GM18519 (cell line): ENCODE measurements around the gene CSNK2A1.
"Not testable (repeated sequence)": the region's sequence is repeated elsewhere in the genome, so short reads cannot be mapped to it uniquely, and the experiment has no call there.

Experiments used
- ATAC-seq: cut with Tn5 transposase; IDR thresholded peaks from one replicate; pipeline ENCODE4 v1.9.1; 2021; ENCODE audit warnings: mild to moderate bottlenecking, moderate library complexity; ENCODE audit not compliant: unreplicated experiment, low FRiP score

CSNK2A1 gene

DNA sequence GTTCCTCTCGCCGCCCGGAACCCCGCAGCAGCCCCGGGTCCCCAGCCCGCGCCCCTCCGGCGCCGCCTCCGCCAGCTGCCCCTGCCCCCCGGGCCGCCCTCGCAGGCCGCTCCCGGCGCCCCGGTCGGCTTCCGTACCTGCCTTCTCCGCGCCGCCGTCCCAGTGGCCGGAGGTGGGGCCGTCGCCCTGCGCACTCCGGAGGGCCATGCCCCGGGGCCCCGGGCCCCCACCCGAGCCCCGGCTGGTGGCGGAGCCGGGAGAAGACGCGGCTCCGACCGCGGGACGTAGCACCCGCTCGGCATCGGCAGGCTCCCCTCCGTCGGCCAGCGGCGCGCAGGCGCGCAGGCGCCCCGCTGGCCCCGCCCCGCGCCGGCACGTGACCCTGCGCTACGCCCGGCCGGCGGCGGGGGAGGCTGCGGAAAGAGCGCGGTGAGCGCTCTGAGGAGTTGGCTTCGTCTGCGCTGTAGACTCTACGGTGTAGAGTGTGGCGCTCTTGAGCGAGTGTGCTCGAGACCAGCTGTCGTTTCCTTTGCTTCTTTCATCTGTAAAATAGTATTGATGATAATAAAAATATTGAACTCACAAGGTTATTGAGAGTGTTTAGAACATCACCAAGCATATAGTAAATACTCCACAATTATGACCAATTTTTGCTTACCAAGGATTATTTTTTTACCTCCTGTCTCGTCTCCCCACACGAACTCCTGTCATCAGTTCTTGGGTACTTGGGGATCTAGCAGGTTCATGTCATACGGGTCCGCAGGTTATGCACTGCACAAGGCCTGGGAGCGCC is 81.2 kb downstream of the CSNK2A1 start, which contains the start of gene TBC1D20:
TSS of gene TBC1D20 (minus strand) at position 335 of the 793 bp plus-strand sequence. CDS start at position 207, 128 bp downstream.
- peak; percentile 87 for ATAC-seq

DNA sequence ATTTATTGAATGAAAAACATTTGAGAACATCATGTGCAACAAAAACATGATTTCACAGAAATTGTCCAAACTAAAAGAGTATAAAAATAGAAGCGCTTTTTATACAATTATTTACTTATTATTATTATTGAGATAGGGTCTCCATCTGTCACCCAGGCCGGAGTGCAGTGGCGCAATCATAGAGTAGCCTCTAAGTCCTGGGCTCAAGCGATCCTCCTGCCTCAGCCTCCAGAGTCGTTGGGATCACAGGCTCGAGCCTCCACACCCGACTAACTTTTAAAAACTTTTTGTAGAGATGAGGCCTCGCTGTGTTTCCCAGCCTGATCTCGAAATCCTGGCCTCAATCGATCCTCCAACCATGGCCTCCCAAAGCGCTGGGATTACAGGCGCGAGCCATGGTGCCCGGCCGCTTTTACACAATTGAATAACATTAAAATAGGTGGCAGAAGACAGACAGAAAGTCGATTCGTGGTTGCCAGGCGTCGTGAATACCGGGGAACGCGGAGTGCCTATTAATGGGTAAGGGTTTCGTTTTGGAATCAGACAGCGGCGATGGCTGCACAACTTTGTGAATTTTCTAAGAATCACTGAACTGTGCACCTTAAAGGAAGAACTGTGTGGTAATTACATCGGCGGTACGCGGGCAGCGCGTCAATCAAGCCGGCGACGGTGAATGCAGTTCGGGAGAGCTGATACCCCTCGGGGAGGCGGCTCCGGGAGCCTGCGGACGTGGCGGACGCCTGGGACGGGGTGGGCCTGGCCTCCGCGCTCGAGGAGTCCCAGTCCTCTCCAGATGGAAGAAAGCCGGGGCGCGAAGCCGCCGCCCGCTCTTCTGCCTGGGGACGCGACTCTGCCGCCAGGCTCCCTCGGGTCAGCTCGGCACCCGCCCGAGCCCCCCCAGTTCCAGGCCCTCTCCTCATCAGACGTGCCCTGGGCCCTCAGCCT is 82.1 kb downstream of the CSNK2A1 start:
- ATAC-seq, result peak; percentile 14

DNA sequence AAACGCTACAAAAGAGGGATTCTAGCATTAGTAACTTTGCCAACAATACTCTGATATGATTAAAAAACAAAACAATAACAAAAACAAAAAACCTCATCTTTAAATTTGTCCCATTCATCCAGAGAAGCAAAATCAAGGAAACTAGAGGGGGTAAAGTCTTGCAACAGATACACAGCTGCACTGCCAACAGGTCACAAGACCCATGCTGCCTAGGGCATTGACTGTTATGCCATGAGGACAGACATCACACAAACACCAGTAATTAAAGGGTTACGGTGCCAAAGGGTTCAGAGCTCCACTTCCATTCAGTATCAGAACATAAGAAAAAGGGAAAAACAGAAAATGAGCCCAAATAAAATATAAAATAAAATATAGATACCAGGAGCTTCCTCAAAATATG is 82.9 kb downstream of the CSNK2A1 start:
- ATAC-seq, result no peak

DNA sequence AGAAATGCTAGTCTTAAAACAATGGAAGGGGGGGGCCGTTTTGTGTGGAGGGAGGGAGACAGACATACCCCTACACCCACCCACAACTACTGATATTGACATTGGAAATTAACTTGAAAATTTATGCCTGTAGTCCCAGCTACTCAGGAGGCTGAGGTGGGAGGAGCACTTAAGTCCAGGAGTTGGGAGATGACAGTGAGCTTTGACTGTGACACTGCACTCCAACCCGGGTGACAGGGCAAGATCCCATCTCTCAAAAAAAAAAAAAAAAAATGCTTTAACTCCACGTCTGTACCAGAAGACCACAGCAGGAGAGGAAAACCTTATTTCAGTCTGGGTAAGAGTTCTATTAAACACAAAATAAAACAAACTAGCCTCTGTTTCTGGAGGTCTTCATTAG is 83.4 kb downstream of the CSNK2A1 start:
- ATAC-seq, result no peak

DNA sequence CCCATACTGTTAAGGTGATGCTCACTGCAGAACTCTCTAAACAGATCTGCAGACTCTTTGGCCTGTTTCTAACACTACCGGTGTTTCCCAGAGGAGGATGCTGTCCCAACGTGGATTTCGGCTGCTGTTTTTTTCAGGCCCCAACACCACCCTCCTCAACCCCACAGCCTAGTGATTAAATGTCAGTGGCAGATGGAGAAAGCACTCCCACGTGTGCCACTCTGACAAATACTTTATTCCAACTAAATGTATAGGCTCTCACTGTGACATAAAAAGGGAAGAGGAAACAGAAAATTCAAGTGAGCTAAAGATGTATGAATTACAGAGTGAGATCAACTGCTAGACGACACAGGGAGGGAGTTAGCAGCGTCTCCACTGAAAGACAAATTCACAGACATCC is 84.8 kb downstream of the CSNK2A1 start:
- ATAC-seq, result no peak

DNA sequence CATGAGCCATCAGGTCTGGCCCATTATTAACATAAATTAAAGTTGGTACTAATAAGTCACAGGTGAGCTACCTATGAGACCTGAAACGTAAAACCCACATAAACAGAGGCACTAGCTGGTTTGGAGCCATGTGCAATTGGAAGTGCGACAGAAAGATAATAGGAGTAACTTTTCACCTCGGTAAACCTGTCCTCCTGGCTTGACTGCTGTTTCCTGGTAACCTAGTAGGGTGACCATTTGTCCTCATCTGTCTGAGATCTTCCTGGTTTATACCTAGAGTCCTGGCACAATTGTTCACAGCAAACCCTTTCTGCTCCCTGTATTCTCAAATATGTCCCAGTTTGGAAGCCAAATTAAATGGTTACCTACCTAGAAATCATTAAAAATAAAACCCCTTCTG is 88.6 kb downstream of the CSNK2A1 start:
- no peak for ATAC-seq

DNA sequence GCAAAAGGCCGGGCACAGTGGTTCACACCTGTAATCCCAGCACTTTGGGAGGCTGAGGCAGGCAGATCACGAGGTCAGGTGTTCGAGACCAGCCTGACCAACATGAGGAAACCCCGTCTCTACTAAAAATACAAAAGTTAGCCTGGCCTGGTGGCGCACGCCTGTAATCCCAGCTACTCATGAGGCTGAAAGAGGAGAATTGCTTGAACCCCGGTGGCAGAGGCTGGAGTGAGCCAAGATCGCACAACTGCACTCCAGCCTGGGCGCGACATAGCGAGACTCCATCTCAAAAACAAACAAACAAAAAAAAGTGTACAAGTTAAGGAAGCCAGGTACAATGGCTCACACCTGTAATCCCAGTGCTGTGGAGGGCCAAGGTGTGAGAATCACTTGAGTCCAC is 91.6 kb downstream of the CSNK2A1 start:
- ATAC-seq, result not testable (repeated sequence)

DNA sequence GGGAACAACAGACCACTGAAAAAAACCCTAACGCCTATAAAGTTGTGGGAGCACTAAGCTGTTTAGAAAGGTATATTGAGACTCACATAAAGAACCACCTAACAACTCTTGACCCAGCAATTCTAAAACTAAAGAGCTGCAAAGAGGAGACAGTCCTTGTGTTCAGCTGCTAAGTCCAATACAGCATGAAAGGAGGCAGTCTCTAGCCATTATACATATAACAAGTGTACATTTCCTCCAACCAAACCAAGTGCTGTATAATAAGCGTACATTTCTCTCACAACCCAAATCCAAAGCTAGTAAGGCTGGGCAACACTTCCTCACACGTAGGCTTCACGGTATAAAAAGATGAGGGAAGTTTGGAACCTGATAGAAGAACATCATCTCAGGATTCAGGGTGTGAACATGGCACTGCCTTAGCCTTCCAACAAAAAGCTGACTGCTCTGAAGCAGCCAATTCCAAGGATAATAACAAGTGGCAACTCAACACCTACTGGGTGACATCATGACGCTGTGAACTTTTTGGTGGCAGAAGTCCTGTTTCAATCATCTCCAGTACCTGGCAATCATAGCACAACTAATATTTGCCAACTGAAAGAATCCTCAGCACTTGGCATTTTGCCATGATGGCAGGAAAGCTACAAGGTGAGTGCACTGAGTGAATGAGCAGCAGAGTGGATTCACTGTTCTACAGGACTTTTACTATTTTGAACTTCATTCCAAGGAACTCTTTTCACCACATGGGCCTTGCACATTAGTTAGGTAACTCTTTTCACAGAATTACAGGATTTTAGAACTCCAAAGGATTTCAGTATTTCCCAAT is 97.9 kb downstream of the CSNK2A1 start:
- ATAC-seq, result no peak

DNA sequence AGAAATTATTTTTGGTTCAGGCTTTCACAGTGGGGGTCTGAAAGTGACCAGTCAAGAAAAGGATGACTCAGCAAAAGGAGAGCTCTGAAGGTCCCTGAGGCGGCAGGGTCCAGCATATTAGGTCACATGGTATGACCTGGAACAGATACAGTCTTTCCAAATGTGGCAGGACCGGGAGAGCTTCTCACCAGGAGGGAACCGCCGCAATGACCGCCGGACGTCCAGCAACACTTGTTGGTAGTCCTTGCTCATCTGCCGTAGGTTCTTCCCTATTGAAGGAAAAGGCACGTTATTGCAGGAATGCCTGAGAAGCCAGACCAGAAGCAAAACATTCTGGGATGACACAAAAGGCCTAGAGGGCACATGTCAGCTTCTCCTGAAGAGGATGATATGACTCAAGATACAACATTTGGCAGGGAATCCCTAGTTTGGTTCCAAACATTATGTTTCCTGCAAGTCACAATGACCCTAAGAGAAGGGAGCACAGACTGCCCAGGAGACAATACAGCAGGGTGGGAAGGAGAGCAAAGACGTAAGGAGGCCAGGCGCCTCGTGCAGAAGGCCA is 98.6 kb downstream of the CSNK2A1 start:
- no peak for ATAC-seq

DNA sequence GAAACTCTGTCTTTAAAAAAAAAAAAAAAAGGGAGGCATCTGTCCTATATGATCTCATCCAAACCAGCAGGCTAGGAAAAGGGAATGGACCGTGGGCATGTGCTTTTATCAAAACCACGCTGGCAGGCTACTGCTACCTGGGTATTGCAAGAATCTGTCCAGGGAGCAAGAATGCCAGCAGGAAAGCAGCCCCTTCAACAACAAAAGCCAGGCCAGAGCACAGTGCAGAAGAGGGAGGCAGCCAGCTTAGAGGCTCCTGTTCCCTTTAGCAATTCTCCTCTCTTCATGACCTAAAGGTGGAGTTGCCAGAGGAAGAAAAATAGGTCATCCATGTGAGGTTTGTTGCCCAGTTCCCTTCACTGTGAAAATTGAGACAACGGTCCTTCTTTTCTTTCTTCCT is 99.5 kb downstream of the CSNK2A1 start:
- no peak for ATAC-seq

DNA sequence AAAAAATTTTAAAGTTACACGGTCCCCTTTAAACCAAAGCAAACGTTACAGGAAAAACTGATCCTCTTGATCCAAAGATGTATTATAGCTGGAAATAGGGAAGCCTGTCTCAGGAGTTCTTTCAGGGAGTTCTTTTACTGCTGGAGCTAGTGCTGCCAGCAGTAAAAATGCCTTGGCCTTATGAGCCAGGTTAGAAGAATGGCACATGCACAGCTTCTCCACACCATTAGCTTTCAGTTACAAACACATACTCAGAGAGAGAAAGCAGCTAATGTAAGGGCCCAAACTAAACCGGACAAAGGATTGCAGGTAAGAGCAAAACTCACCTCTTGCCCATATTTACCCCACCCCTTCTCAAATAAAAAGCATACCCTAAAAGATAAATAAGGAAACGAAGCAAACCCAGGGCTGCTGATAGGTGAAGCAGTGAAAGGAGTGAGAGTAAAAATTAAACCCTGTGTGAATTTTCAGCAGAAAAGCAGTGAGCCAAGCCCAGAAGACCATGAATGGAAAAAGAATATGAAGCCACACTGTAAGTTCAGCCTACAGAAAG is 100.3 kb downstream of the CSNK2A1 start:
- no peak for ATAC-seq

DNA sequence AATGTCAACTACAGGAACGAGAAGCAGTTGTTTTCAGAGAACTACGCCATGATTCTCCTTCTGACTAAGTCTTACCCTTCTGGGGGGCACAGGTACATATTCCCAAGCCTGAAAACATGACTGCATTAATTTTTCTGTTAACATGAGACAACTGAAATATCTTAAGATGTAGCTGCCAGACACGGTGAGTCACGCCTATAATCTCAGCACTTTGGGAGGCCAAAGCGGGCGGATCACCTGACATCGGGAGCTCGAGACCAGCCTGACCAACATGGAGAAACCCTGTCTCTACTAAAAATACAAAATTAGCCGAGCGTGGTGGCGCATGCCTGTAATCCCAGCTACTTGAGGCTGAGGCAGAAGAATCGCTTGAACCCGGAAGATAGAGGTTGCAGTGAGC is 103.0 kb downstream of the CSNK2A1 start:
- no peak for ATAC-seq

DNA sequence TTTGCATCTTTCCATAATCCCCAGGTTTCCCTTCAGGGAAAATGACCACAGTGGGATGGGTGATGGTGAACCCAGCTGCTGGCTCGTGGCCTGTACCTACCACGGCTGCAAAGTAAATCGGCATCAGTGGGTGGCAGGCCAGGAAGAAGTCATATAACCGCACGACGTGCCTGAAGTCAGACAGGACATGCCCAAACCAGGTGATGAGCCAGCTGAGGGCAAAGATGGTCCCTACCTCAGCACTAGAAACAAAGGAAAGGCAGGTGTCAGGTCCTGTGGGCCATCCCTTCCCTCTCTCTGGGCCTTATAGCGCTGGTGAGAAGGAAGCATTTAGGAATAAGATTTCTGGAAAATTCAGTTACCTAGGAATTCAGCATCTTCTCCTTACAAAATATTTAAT is 103.4 kb downstream of the CSNK2A1 start:
- ATAC-seq, result no peak

DNA sequence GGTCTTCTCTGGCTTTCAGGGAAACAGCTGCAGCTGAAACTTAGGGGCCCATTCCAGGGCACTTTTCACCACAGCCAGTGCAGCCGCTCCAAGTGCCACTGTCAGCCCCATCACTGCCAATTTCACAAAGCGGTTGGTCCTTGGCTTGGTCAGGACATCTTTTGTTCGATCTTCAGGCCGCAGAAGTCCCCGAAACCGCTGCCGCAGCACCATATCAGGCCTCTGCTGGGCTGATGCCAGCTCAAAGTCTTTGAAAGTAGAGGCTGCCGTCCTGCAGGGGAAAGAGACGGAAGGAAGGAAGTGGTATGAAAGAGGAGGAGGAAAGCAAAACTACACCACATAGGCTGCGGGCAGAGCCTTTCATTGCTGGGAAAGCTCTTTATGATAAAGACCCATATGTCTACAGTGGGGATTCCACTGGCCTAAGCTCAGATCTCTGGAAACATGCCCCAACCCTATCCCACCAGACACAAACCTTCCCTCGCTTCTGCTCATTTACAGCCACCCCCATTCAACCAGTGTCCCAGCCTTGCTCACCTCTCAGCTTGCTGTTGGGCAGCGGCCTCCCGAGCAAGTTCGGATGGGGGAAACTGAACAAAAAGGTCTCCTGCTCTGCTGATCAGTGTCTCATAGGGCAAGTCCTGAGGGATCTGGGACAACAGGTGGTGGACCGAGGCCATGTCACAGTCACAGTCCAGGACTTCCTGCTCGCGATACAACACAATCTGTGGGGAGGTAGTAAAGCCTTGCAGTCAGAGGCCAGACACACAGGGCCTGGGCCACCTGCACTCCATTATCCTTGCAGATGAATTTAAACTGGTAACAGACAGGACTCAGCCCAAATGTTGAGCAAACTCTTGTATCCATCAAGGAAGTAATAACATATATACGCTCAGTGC is 104.8 kb downstream of the CSNK2A1 start:
- ATAC-seq, result no peak

DNA sequence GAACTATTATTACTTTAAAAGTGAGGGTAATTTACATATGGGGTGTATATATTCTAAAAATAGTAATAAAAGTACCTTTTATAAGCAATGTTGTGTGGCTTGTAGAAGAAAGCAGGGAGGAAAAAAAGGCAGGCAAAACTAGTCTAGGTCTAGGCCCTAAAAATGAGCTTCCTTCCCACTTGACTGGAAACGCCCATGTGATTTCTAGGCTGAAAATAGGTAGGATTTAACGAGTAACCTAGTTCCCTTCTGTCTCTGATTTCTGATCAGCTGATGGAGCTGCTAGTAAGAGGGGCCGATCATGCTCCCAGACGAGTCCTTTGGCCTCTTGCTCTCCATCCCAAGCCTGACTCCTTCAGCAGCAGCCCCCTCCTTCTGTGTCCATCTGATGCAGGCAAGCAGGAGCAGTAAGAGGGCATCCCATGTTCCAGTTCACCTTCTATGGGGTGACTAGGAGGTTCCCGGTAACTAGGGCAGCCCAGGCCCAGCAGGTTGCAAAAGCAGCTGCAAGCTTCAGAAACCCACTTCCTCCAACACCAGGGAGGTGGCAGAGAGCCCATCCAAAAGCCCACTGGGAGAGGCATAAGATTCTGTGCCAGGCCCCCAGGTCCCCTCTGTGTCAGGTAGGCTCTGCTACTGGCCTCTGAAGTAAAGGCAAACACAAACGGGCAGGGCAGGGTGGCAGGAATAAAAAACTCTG is 105.7 kb downstream of the CSNK2A1 start:
- no peak for ATAC-seq

DNA sequence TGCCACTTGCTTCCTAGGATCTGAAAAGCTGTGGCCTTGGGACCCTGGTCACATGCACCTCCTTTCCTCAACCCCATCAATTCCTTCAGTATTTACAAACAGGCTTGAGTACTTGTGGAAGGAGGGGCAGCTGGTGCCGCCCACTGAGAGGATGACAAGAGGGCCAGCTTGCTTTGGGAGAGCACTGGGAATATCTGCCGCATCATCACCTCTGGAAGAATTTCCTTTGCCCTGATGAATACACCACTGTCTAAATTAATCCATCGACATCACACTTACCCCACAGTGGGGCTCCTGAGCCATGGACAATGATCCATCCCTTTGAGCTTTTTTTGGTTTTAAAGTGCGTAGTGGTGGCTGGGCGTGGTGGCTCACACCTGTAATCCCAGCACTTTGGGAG is 107.1 kb downstream of the CSNK2A1 start:
- ATAC-seq, result no peak

DNA sequence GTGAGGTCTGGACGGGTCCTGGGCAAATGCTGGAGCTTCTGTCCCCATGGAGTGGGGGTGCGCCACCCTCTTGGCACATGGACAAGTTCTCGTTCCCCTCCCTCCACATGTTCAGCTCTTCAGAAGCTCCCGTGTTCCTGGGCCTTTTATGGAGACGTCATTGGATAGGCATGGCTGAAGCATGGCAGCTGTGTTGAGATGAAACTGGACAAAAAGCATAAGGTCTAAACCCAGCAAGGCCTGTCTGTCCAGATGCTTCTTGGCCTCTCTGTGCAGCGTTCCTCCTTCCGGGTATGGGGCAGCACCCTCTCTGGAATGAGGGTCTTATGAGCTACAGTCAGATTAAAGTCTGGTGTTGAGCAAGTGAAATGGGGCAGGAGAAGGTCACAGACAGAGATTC is 108.0 kb downstream of the CSNK2A1 start:
- no peak for ATAC-seq

DNA sequence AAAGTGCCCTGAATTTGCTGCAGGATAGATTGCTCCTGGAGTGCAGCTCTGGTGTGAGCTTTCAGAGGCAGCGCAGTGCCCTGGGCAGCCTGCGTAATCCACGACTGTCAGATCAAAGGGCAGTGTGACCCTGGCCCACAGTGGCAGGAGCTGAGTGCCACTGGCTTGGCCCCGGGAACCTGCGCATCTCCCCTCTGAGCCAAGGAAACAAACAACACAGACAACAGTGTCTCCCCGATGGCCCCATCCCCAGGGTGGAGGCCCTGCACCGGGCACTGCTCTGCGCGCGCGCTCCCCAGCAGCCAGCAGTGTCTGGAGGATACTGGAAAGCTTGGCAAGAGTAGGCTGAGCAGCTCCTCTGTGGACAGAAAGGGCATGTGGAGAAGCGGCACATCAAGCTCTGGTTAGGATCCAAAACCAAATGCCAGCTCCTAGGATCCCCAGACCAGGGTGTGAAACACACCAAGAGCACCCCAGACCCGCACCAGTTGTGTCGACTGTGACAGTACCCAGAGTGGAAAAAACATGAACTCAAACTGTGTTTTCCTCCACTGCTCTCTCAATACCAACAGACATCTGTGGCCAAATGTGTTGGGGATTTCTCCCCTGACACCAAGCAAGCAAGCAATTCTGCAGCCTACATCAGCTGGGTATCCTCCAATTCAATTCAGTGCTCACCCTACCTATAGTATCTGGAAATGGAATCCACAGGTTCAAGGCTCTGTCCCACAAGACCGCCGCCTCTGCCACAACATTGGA is 108.8 kb downstream of the CSNK2A1 start:
- no peak for ATAC-seq
